ENCODE measurements around the gene TNFRSF12A. TPM values are rescaled to one million over a fixed set of nuclear protein-coding genes. Genes with fewer than 3 reads are reported as not detected.
A peak's percentile ranks its signal among the peaks of the same experiment; 100 is the strongest.

The TNFRSF12A gene
- total and polyA plus RNA-seq, 2 of the 13 experiments (the other 11 are each of a cell fraction or from before 2014, with no cell fraction given): 61.9 to 66.0 TPM

- peak; percentile 97 for TF ChIP-seq ATF7 (IDR thresholded peaks at IDR 0.05)
- TF ChIP-seq ATF7 (CRISPR knock-in tag; IDR thresholded peaks at IDR 0.05): peak; percentile 99
- TF ChIP-seq ZFP91 (CRISPR knock-in tag; IDR thresholded peaks at IDR 0.05; ENCODE audit: borderline replicate concordance): peak; percentile 67; the same call in 1 of the 2 replicates
- no peak for TF ChIP-seq EZH2 (conservative IDR thresholded peaks at IDR 0.05; ENCODE audit: low read depth, low read length)
- peak; percentile 36 for TF ChIP-seq ZEB1 (IDR thresholded peaks at IDR 0.05; ENCODE audit: insufficient replicate concordance, low read depth)
- 0 out of 2 replicates have a peak, but pooled peaks have one; percentile 3 for TF ChIP-seq SUZ12 (IDR thresholded peaks at IDR 0.05; ENCODE audit: low read depth, low read length)
- peak; percentile 80 for TF ChIP-seq HDAC1 (CRISPR knock-in tag; IDR thresholded peaks at IDR 0.05)
- TF ChIP-seq ZNF343 (CRISPR knock-in tag; IDR thresholded peaks at IDR 0.05): peak; percentile 59; the same call in 1 of the 2 replicates
- no peak for TF ChIP-seq FUBP1 (CRISPR knock-in tag; IDR thresholded peaks at IDR 0.05; ENCODE audit: borderline replicate concordance)
- TF ChIP-seq ZNF142 (CRISPR knock-in tag; IDR thresholded peaks at IDR 0.05): 0 out of 2 replicates have a peak, but pooled peaks have one; percentile 14
- TF ChIP-seq IRF9 (CRISPR knock-in tag; IDR thresholded peaks at IDR 0.05; ENCODE audit: borderline replicate concordance): peak; percentile 63; the same call in 1 of the 2 replicates
- TF ChIP-seq ZNF232 (CRISPR knock-in tag; IDR thresholded peaks at IDR 0.05; ENCODE audit: borderline replicate concordance): peak; percentile 70; the same call in 1 of the 2 replicates
- TF ChIP-seq ZSCAN9 (CRISPR knock-in tag; IDR thresholded peaks at IDR 0.05; ENCODE audit: borderline replicate concordance): no peak
- TF ChIP-seq ZNF766 (CRISPR knock-in tag; IDR thresholded peaks at IDR 0.05; ENCODE audit: borderline replicate concordance): no peak; the same call in 1 of the 2 replicates
- peak; percentile 24 for TF ChIP-seq JUNB (CRISPR knock-in tag; IDR thresholded peaks at IDR 0.05; ENCODE audit: borderline replicate concordance)
- no peak for TF ChIP-seq SIN3B (IDR thresholded peaks at IDR 0.05; ENCODE audit: low read length)
These were observed 45.0 kb downstream of the TNFRSF12A start, which contains the start of gene IL32 (continued) for GRCh38 chr16:3065069-3065741.

Data from HepG2 (cell line).